Activated gamma-delta T cell (primary cell): Measurements from ENCODE around the gene FOXP4.

Experiments used
- DNase-seq: peaks from one replicate; lab custom pipeline; 2025; lab: John Stamatoyannopoulos, UW

The FOXP4 gene

GRCh38 chr6:41582540-41582939 is 36.4 kb downstream of the FOXP4 start:
- DNase-seq: no peak

GRCh38 chr6:41583565-41583964 is 37.4 kb downstream of the FOXP4 start:
- DNase-seq: no peak

DNA sequence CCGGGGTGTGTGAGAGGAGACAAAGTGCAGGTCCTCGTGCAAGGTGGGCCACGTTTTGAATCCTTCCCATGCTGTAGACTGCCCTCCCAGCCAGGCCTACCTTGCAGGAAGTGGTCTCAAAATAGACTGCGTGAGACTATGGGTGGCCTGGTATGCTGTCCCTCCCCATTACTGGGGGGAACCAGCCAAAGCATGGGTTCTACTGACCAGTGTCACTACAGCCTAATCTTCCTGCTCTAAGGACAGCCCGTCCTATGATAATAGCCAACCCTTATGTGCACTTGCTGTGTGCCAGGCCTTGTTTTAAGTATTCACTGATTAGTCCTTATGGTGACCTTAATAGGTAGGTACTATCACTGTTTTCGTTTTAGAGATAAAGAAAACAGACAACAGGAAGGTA is 38.0 kb downstream of the FOXP4 start:
- DNase-seq: no peak

DNA sequence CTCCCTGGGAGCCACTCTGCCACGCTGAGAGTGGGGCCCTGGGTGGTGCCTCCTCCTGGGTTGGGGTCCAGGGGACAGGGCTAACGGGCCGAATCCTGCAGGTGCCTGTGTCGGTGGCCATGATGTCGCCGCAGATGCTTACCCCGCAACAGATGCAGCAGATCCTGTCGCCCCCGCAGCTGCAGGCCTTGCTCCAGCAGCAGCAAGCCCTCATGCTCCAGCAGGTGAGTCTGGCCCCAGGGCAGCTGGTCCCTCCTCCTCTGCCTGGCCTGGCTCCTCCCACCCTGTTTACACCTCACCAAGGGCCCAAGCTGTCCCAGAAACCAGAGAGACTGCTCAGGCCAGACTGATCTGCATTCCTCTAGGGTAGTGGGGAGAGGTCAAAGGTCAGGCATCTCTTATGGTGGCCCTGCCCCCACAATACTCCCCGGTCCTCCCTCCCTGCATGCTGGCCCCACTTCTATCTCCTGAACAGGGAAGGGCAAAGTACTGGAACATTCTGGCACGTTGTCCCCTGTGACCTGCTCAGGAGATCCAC is 38.6 kb downstream of the FOXP4 start:
- DNase-seq: no peak

DNA sequence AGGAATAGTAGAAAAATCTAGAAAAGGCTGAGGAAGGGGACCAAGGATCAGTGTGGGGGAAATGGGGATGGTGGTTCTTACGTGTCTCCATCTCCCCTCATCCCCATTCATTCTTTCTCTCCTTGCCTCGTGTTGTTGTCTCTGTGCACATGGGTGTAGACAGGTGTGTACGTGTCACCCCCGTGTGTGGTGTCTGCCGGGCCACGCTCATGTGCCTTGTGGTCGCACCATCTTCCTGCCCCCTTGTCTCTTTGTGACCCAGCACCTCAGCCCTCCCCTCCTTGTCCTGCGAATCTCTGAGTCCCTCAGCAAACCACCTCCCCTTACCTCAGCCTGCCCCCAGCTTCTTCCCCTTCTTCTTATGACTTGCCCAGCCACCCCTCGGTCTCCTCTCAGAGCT is 39.4 kb downstream of the FOXP4 start:
- DNase-seq: no peak

GRCh38 chr6:41586252-41587007 is 40.2 kb downstream of the FOXP4 start:
- DNase-seq: no peak

GRCh38 chr6:41587131-41587879 is 41.1 kb downstream of the FOXP4 start:
- no peak for DNase-seq

GRCh38 chr6:41588111-41588510 is 41.9 kb downstream of the FOXP4 start:
- no peak for DNase-seq

DNA sequence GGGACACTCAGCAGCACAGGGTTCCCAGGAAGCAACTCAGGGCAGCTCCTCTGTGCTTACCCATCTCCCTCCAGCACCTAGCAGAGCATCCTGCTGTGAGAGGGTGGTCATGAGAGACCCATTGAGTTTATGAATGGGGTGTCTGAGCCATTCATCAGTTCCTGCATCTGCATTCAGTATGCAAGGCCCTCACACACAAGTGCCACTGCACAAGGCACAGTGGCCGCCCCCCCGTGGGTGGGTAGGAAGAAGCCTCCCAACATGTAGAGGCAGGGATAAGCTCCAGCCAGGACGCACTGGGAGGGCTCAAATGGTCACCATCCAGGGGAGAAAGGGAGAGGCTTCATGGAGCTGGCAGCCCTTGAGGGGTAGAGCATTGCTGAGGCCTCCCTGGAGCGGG is 43.0 kb downstream of the FOXP4 start:
- no peak for DNase-seq

DNA sequence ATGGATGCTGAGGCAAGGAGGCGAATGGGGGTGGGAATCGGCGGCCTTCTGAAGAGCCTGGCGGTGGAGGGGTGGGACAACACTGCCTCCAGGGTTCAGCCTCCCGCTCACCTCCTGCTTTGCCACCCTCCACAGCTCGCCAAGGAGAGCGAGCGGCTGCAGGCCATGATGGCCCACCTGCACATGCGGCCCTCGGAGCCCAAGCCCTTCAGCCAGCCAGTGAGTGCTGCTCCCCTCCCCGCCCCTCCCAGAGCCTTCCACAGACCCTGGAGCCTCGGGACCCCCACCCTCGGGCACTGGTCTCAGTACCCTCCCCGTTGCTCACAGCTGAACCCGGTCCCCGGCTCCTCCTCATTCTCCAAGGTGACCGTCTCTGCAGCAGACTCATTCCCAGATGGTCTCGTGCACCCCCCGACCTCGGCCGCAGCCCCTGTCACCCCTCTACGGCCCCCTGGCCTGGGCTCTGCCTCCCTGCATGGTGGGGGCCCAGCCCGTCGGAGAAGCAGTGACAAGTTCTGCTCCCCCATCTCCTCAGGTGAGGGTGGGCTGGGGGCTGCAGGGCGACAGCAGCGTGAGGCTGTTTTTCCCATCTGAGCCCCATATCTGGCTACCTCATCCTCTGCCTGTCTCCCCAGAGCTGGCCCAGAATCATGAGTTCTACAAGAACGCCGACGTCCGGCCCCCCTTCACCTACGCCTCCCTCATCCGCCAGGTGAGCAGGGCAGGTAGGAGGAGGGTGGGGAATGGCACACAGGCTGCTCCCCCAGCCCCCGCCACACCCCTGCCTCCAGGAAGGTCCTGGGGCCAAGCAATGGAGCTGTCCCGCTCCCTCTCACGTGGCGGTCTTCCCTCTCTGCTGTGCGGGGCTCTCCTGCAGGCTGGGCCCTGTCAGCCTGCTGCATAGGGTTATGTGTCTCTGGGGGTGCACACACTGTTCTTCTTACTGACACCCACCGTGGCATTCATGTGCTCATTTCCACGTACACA is 43.7 kb downstream of the FOXP4 start:
- DNase-seq: no peak

GRCh38 chr6:41591122-41591521 is 44.9 kb downstream of the FOXP4 start:
- no peak for DNase-seq

- no peak for DNase-seq
These were observed 45.8 kb downstream of the FOXP4 start for GRCh38 chr6:41591859-41592502.

GRCh38 chr6:41593406-41593805 is 47.2 kb downstream of the FOXP4 start:
- DNase-seq: no peak

GRCh38 chr6:41593839-41594238 is 47.7 kb downstream of the FOXP4 start:
- no peak for DNase-seq

- DNase-seq: no peak
These were observed 48.1 kb downstream of the FOXP4 start for GRCh38 chr6:41594326-41594725.

GRCh38 chr6:41594766-41595165 is 48.6 kb downstream of the FOXP4 start:
- DNase-seq: no peak

GRCh38 chr6:41595166-41595565 is 49.0 kb downstream of the FOXP4 start:
- DNase-seq: no peak

- DNase-seq: no peak
These were observed 50.0 kb downstream of the FOXP4 start for GRCh38 chr6:41596096-41596685.

DNA sequence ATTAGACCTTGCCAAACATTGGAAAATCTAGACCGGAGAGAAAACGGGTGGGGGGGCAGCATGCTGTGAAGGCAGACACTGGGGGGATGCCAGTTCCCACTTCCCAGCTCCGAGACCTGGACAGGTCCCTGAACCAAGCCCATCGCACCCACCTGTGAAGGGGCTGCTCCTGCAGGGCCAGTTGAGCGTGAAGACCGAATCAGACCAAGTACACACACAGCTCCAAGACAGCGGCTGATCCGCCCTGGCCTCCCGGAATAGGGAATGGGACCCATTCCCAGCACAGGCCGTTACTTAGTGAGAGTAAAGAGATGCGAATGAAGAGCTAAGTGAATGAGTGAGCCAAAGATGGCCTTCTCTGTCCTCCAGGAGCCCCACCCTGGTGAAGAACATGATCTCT is 50.6 kb downstream of the FOXP4 start:
- no peak for DNase-seq

DNA sequence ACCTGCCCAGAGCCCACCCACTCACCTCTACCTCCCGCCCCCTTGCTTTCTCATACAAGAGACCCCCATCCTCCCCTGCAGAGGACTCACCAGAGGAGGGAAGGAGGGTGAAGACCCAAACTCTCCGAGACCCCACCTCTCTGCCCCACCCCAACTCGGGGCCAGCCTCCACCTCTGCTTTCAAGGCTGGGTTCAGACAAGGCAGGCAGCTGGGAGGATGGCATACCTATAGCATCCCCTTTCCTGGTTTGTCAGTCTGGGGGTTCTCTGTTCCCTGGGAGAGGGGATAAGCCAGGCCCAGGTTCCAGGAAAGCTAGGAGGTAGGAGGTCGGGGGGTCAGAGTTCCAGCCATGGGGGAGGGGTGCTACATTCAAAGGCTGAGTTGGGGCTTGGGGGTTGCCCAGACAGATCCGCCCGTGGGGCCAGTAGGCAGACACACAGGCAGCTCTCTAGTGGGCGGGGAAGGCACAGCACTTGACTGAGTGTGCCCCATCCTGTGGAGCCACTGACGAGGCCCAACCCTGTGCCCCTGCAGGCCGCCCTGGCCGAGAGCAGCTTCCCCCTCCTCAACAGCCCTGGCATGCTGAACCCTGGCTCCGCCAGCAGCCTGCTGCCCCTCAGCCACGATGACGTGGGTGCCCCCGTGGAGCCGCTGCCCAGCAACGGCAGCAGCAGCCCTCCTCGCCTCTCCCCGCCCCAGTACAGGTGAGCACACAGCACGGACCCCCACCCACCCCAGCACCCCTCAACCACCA is 51.2 kb downstream of the FOXP4 start:
- DNase-seq: no peak
